AG04450 (cell line): ENCODE measurements around the gene NDUFA6. TPM values are rescaled to one million over a fixed set of nuclear protein-coding genes. Genes with fewer than 3 reads are reported as not detected.
"Not testable (repeated sequence)": the region's sequence is repeated elsewhere in the genome, so short reads cannot be mapped to it uniquely, and the experiment has no call there.

Experiments
- CTCF ChIA-PET: fragments of 300-600, 350-600 bp; formaldehyde crosslinking; extraction: SDS; loops from one replicate; lab custom pipeline; 2022; ENCODE audit warnings: antibody characterized with exemption, inconsistent platforms; lab: Charles Lee
- POLR2A ChIA-PET: fragments of 350-600 bp; formaldehyde crosslinking; extraction: SDS; loops from one replicate; lab custom pipeline; 2021; ENCODE audit warnings: antibody characterized with exemption, inconsistent platforms; lab: Yijun Ruan, JAX
- DNase-seq: peaks from one replicate; pipeline ENCODE4 v3.0.0-alpha.2; 2011; ENCODE audit warnings: low read depth, low spot score
- H3K27ac ChIP-seq: one replicate; pipeline ENCODE4 v1.5.1; 2012; ENCODE audit warnings: low read depth, low read length, control low read depth
- H3K27me3 ChIP-seq: one replicate; pipeline ENCODE4 v1.6.0; 2012; ENCODE audit warnings: low read length; ENCODE audit not compliant: control insufficient read depth, insufficient read depth
- H3K4me3 ChIP-seq: 2 replicates; pipeline ENCODE4 v1.5.1; 2011; ENCODE audit warnings: mild to moderate bottlenecking, low read depth, low read length, control low read depth
- H3K9me3 ChIP-seq: 2 replicates; pipeline ENCODE4 v1.5.1; 2012; ENCODE audit warnings: low read length; ENCODE audit not compliant: control insufficient read depth, insufficient read depth
- CTCF ChIP-seq: IDR thresholded peaks from 2 replicates; pipeline ENCODE4 v1.5.1; 2011; ENCODE audit warnings: low read depth, low read length, control low read depth, inconsistent platforms
- polyA plus RNA-seq: library from polyadenylated mRNA; depleted of rRNA; stranded (reverse); fragments of >200 nt; gene quantifications from 2 replicates; pipeline ENCODE4 v1.2.3, GENCODE V29; 2011

NDUFA6 gene
- polyA plus RNA-seq, 1 experiment: 103 TPM

- Histone ChIP-seq H3K9me3 (peaks cover 20% of the 10 kb centered on the region), H3K27ac (no peak overlapping the region), H3K27me3 (peaks cover 2% of the 10 kb centered on the region), H3K4me3 (no peak overlapping the region)
- TF ChIP-seq CTCF: no peak
- DNase-seq: no peak
- ChIA-PET POLR2A (no interaction called here), CTCF (no interaction called here)
These were observed 37.0 kb upstream of the NDUFA6 start for GRCh38 chr22:42127606-42128005.

GRCh38 chr22:42123529-42123928, 33.0 kb upstream of the NDUFA6 start:
- POLR2A ChIA-PET, H3K27me3 ChIP-seq, H3K27ac ChIP-seq, DNase-seq, CTCF ChIA-PET, H3K4me3 ChIP-seq, H3K9me3 ChIP-seq: not testable (repeated sequence)

- H3K27ac ChIP-seq, POLR2A ChIA-PET, DNase-seq, CTCF ChIA-PET, H3K9me3 ChIP-seq, H3K4me3 ChIP-seq, H3K27me3 ChIP-seq: not testable (repeated sequence)
These were observed 29.9 kb upstream of the NDUFA6 start for GRCh38 chr22:42120231-42121021.

GRCh38 chr22:42116848-42117424, 26.4 kb upstream of the NDUFA6 start:
- H3K27me3 ChIP-seq: no peaks in the 10 kb centered on the region
- no peak overlapping the region for H3K4me3 ChIP-seq
- POLR2A ChIA-PET: no interaction called here
- DNase-seq: no peak
- peaks cover 13% of the 10 kb centered on the region for H3K9me3 ChIP-seq
- no peak overlapping the region for H3K27ac ChIP-seq
- no peak for TF ChIP-seq CTCF
- CTCF ChIA-PET: interaction anchor here (0.6 to 1.4 kb wide), 2 partner anchors 26 to 102 kb away, joined by 3 to 7 read pairs; no protein-coding TSS in a partner anchor

GRCh38 chr22:42115420-42115830, 24.9 kb upstream of the NDUFA6 start:
- H3K9me3 ChIP-seq: peaks cover 13% of the 10 kb centered on the region
- H3K27ac ChIP-seq, H3K4me3 ChIP-seq, H3K27me3 ChIP-seq, POLR2A ChIA-PET, DNase-seq: not testable (repeated sequence)
- CTCF ChIA-PET: interaction anchor here (0.6 to 1.0 kb wide), 2 partner anchors 55 to 418 kb away, joined by 3 read pairs; no protein-coding TSS in a partner anchor

GRCh38 chr22:42114721-42115120, 24.1 kb upstream of the NDUFA6 start:
- POLR2A ChIA-PET: no interaction called here
- CTCF ChIA-PET: interaction anchor here (0.6 to 1.0 kb wide), 2 partner anchors 56 to 417 kb away, joined by 3 read pairs; no protein-coding TSS in a partner anchor

More at GRCh38 chr22:42114721-42115120, 24.1 kb upstream of the NDUFA6 start:
- no peak overlapping the region for H3K27ac ChIP-seq
- no peaks in the 10 kb centered on the region for H3K27me3 ChIP-seq
- TF ChIP-seq CTCF: peak; percentile 48
- DNase-seq: no peak
- H3K9me3 ChIP-seq: peaks cover 13% of the 10 kb centered on the region
- H3K4me3 ChIP-seq: no peak overlapping the region
